ENCODE data around the gene CEP76.
A peak's percentile ranks its signal among the peaks of the same experiment; 100 is the strongest.

CEP76 gene, protein sequence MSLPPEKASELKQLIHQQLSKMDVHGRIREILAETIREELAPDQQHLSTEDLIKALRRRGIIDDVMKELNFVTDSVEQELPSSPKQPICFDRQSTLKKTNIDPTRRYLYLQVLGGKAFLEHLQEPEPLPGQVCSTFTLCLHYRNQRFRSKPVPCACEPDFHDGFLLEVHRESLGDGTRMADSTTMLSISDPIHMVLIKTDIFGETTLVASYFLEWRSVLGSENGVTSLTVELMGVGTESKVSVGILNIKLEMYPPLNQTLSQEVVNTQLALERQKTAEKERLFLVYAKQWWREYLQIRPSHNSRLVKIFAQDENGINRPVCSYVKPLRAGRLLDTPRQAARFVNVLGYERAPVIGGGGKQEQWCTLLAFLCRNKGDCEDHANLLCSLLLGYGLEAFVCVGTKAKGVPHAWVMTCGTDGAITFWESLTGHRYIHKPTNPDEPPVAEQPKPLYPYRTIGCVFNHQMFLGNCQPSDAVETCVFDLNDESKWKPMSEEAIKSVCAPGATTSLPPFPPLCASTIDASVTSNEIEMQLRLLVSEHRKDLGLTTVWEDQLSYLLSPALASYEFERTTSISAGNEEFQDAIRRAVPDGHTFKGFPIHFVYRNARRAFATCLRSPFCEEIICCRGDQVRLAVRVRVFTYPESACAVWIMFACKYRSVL

DNA sequence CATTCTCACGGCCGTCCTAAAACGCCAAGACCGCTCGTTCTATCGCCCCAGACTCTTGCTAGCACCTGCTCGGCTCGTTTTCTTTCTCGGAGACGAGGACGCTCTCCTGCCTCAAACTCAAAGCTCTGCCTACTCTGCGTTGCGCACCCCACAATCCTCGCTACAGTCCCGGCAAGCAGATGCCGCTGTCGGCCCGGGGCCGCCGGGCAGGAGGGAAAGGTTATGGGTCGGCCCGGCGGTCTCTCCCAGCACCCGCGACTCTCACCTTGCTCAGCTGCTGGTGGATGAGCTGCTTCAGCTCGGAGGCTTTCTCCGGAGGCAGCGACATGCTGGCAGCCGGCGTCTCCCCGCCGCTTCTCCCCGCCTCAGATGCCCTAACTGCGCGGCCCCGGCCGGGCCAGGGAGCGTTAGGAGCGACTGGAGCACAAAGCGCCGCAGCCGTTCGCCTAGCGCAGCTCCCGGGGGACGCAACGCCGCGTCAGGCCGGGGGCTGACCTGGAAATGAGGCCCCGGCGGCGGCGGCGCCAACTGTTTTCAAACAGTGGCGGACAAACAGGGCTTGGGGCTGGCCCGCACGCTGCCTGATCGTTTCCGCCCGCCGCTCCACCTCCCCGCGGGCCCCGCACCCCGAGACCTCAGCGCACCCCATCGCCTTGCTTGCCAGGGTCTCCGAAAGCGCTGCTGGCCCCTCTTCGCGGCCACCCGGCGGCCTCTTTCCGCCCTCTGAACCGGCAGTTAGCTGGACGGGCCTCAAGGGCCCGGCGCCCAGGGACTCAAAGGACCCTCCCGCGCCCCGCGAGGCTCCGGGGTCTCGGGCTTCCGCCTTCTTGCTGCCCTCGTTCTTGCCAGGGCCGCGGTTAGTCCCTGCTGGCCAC lies at the start of gene CEP76, which contains the start of gene PSMG2:
CEP76 (minus strand) TSS at position 503 of the 875 bp plus-strand sequence; CDS start at position 328, 175 bp downstream.
PSMG2 (plus strand) TSS at position 822 of the 875 bp plus-strand sequence. CDS start 66 bp downstream, outside the sequence.
- FAIRE-seq (no peak), DNase-seq (ENCODE audit: insufficient read length, low spot score) (peak; percentile 79)
- TF ChIP-seq, protein P1, sequence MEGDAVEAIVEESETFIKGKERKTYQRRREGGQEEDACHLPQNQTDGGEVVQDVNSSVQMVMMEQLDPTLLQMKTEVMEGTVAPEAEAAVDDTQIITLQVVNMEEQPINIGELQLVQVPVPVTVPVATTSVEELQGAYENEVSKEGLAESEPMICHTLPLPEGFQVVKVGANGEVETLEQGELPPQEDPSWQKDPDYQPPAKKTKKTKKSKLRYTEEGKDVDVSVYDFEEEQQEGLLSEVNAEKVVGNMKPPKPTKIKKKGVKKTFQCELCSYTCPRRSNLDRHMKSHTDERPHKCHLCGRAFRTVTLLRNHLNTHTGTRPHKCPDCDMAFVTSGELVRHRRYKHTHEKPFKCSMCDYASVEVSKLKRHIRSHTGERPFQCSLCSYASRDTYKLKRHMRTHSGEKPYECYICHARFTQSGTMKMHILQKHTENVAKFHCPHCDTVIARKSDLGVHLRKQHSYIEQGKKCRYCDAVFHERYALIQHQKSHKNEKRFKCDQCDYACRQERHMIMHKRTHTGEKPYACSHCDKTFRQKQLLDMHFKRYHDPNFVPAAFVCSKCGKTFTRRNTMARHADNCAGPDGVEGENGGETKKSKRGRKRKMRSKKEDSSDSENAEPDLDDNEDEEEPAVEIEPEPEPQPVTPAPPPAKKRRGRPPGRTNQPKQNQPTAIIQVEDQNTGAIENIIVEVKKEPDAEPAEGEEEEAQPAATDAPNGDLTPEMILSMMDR (IDR thresholded peaks at IDR 0.05; ENCODE audit: insufficient read depth, missing control alignments): no peak

DNA sequence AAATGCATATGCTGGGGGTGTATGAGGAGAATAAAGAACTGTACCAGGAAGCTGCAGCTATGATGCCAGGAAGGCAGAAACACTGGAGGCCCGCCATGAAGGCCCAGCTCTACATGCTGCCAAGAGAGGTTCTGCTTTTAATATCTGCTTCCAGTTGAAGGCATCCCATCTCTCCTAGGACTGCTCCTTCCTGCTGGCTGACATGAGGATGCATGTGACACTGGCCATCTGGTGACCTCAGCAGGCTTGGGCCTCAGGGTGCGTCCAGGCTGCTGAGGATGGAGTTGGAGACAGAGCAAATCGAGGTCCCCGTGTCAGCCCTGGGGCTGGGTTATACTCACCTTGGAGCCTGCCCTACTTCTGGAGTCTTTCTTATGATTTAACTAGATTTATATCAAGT lies 49.4 kb upstream of the CEP76 start:
- TF ChIP-seq, protein P1 (IDR thresholded peaks at IDR 0.05; ENCODE audit: insufficient read depth, missing control alignments): no peak
- FAIRE-seq (no peak), DNase-seq (ENCODE audit: insufficient read length, low spot score) (no peak)

DNA sequence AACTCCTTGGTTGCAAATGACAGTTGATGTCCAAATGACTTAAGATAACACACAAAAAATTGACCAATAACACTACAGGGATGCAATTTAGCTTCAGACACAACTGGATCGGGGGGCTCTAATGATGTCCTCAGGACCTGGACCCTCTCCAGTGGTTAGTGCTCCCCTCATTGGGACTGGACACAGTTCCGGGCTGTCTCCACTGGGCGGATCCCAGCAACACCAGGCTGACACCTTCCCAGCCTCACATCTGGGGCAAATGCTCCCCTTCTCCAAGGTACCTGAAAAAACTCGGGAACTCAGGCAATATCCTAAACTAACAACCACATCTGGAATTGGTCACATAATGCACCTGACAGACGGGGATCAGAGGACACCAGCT lies 49.0 kb upstream of the CEP76 start:
- TF ChIP-seq, protein P1 (IDR thresholded peaks at IDR 0.05; ENCODE audit: insufficient read depth, missing control alignments): no peak
- DNase-seq (ENCODE audit: insufficient read length, low spot score) (no peak), FAIRE-seq (no peak)

DNA sequence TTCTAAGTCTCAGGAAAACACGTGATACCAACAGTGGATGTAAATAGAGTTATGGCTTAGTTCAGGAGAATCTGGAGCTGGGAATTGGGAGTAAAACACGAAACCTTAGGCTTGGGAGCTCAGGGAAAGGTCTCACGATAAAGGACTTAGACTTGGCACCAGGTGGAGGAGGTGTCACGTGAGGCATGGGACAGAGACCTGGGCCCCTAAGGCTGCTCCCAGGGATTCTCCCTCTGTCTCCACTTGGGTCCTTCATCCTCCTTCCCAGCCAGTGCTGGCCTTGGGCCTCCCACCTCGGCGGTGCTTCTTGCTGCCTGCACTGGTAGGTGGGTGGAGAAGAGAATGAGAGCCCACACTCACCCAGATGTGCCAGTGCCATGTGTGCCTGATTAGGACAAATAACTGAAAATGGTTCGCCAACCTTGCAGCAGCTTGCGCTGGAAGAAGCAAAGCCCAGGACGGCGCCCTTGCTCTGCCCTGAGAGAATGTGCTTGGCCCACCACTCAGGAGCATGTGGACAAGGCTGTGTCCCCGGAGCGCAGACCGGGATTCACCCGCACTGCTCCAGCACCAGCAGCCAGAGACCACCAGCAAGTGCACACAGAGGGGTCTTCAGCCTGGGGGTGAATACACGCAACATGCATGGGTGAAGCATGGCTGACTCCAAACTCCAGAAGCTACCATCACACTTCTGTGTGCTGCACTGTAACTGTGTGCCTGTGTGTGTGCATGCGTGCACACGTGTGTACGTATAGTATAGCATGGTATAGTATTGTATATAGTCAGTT lies 48.4 kb upstream of the CEP76 start:
- TF ChIP-seq, protein P1 (IDR thresholded peaks at IDR 0.05; ENCODE audit: insufficient read depth, missing control alignments): no peak
- FAIRE-seq (no peak), DNase-seq (ENCODE audit: insufficient read length, low spot score) (no peak)

DNA sequence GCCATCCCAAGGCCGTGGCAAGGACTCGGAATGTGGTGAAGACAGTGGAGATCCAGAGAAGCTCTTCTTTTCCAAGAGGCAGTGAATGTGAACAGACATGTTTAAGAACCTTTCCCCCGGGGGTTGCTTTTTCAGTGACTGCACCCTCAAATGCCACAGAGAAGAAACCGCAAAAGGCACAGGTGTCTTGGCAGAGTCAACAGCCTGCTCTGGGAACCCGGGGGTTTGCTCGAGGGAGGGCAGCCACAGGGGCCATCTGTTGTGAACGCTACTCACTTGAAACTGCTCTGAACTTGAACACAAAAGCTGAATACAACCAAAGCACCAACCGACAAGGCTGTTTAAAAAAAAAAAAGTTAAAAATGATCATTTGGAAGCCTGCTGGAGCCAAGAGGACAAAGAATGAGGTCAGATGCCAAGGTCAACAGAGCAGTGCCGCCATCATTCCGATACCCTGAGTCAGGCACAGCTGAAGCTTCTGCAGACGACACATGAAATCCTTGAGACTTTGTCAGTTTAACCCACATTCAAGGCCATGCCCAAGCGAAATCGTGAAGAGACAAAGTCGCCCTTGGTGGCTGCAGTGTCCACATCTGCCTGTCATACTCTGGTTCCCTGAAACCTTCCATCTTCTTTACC lies 47.7 kb upstream of the CEP76 start:
- FAIRE-seq (no peak), DNase-seq (ENCODE audit: insufficient read length, low spot score) (no peak)
- TF ChIP-seq, protein P1 (IDR thresholded peaks at IDR 0.05; ENCODE audit: insufficient read depth, missing control alignments): no peak

DNA sequence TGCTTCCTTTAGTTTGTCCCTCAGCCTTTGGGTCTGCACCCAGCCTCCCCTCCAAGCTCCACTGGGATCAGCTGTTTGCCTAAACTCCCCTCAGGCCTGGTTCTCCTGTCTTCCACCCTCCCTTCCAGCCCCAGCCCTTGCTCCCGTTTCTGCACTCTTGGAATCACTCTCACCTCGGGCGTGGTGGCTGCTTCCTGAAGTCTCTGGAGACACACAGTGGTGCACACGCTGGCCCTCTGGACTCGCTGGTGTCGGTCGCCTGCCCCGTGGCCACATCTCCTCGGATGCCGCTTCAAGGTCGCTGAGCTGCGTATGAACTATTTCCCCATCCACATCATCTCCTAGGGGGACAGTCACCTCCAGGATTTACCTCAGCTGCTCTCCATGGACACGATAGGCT lies 46.6 kb upstream of the CEP76 start:
- TF ChIP-seq, protein P1 (IDR thresholded peaks at IDR 0.05; ENCODE audit: insufficient read depth, missing control alignments): no peak

More for the DNA sequence above, 46.6 kb upstream of the CEP76 start:
- DNase-seq (ENCODE audit: insufficient read length, low spot score) (no peak), FAIRE-seq (no peak)
